K562 (cell line): ENCODE data around the gene DNASE2.

Experiments
- CTCF ChIP-seq, 3 experiments: IDR thresholded peaks in 2 of 3; conservative IDR thresholded peaks in 1 of 3; 2 replicates each; pipeline ENCODE4 v1.5.1; 2011 to 2012; ENCODE audit warnings: low read length in 3 of 3, mild to moderate bottlenecking in 3 of 3, control low read depth in 2 of 3, improper control_type of control experiment in 1 of 3, inconsistent platforms in 1 of 3, low read depth in 1 of 3, mixed read lengths in 1 of 3, moderate library complexity in 1 of 3; ENCODE audit not compliant: insufficient read depth in 2 of 3
- JUND ChIP-seq, 2 experiments: IDR thresholded peaks; 2 replicates in 1 of 2; 3 replicates in 1 of 2; pipeline ENCODE4 v1.6.1; 2011; ENCODE audit warnings: borderline replicate concordance in 2 of 2, low read depth in 2 of 2, low read length in 2 of 2, improper control_type of control experiment in 1 of 2, missing biosample characterization in 1 of 2, missing genetic modification characterization in 1 of 2, missing genetic modification reagents in 1 of 2
- ZNF778 ChIP-seq: fragments of 450-650 bp; formaldehyde crosslinking; IDR thresholded peaks from 2 replicates; pipeline ENCODE4 v1.4.0; 2020; ENCODE audit warnings: mild to moderate bottlenecking, moderate library complexity

DNA sequence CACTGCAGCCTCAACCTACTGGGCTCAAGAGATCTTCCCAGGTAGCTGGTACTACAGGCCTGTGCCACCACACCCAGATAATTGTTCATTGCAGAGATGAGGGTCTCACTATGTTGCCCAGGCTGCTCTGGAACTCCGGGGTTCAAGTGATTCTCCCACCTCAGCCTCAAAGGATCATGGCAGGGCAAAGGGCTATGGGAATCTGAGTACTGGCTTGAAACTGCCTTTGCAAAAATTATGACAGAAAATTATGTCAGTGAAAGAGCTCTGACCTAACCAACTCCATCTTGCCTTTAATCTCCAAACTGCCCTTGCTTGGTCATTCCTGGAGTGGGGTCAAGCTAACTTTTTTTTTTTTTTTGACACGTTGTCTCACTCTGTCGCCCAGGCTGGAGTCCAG is 1.3 kb upstream of the DNASE2 start:
- TF ChIP-seq CTCF (IDR thresholded peaks at IDR 0.05 in 2 of 3, conservative IDR thresholded peaks at IDR 0.05 in 1 of 3; ENCODE audit: insufficient read depth in 2 of 3, low read depth in 1 of 3, low read length in 3 of 3) (no peak), JUND (IDR thresholded peaks at IDR 0.05; ENCODE audit: borderline replicate concordance, low read depth, low read length) (no peak), JUND (tag; IDR thresholded peaks at IDR 0.05; ENCODE audit: borderline replicate concordance, low read depth, low read length) (0 out of 3 replicates have a peak, but pooled peaks have one; percentile 34), ZNF778 (CRISPR knock-in tag) (no peak)
